NCI-H1694 (cell line): ENCODE results near the gene STK39.
A peak's percentile ranks its signal among the peaks of the same experiment; 100 is the strongest.

Experiments
- DNase-seq: peaks from one replicate; lab custom pipeline; 2025; lab: John Stamatoyannopoulos, UW

STK39 gene

GRCh38 chr2:168243061-168243460 is 4.3 kb downstream of the STK39 start:
- DNase-seq, result no peak

- DNase-seq, result no peak
These were observed 5.6 kb downstream of the STK39 start for GRCh38 chr2:168241746-168242145.

- DNase-seq, result no peak
These were observed 6.2 kb downstream of the STK39 start for GRCh38 chr2:168241208-168241607.

GRCh38 chr2:168239281-168239680 is 8.1 kb downstream of the STK39 start:
- DNase-seq, result no peak

GRCh38 chr2:168237741-168238140 is 9.7 kb downstream of the STK39 start:
- DNase-seq, result no peak

GRCh38 chr2:168234407-168235085 is 12.8 kb downstream of the STK39 start:
- no peak for DNase-seq

- DNase-seq, result no peak
These were observed 13.5 kb downstream of the STK39 start for GRCh38 chr2:168233726-168234406.

- no peak for DNase-seq
These were observed 14.2 kb downstream of the STK39 start for GRCh38 chr2:168233166-168233565.

GRCh38 chr2:168231609-168232241 is 15.7 kb downstream of the STK39 start:
- peak; percentile 76 for DNase-seq

- no peak for DNase-seq
These were observed 17.0 kb downstream of the STK39 start for GRCh38 chr2:168230389-168230788.

GRCh38 chr2:168224346-168224745 is 23.0 kb downstream of the STK39 start:
- no peak for DNase-seq

GRCh38 chr2:168222088-168222487 is 25.3 kb downstream of the STK39 start:
- no peak for DNase-seq

GRCh38 chr2:168220965-168221819 is 26.2 kb downstream of the STK39 start:
- no peak for DNase-seq

GRCh38 chr2:168217920-168218319 is 29.5 kb downstream of the STK39 start:
- no peak for DNase-seq

GRCh38 chr2:168216351-168217005 is 30.9 kb downstream of the STK39 start:
- no peak for DNase-seq

- no peak for DNase-seq
These were observed 31.6 kb downstream of the STK39 start for GRCh38 chr2:168215813-168216212.

- no peak for DNase-seq
These were observed 34.5 kb downstream of the STK39 start for GRCh38 chr2:168212866-168213265.

GRCh38 chr2:168212167-168212566 is 35.2 kb downstream of the STK39 start:
- DNase-seq, result no peak

- no peak for DNase-seq
These were observed 35.7 kb downstream of the STK39 start for GRCh38 chr2:168211664-168212163.

GRCh38 chr2:168210895-168211570 is 36.4 kb downstream of the STK39 start:
- no peak for DNase-seq
